Liver (tissue), 9 donors: Measurements from ENCODE around the gene CEL. TPM values are rescaled to one million over a fixed set of nuclear protein-coding genes. Genes with fewer than 3 reads are reported as not detected.

Experiments
- DNase-seq: peaks from one replicate; pipeline ENCODE4 v3.0.0-alpha.2; 2017; ENCODE audit warnings: low spot score
- H3K27ac ChIP-seq, 2 donors: one replicate each; pipeline ENCODE4 v1.7.0; 2013; ENCODE audit warnings: inconsistent platforms in 2 of 2, low read length in 2 of 2, control low read depth in 1 of 2, low read depth in 1 of 2, mild to moderate bottlenecking in 1 of 2
- H3K27me3 ChIP-seq, 4 donors: one replicate each; pipeline versions ENCODE4 v1.6.1 to v1.7.0; 2013; ENCODE audit warnings: low read length in 3 of 4, inconsistent platforms in 1 of 4, mild to moderate bottlenecking in 1 of 4, moderate library complexity in 1 of 4; ENCODE audit not compliant: control insufficient read depth in 4 of 4, insufficient read depth in 4 of 4
- H3K36me3 ChIP-seq, 4 donors: one replicate each; pipeline versions ENCODE4 v1.6.1 to v1.7.0; 2013; ENCODE audit warnings: low read length in 3 of 4, mild to moderate bottlenecking in 3 of 4, low read depth in 1 of 4, moderate library complexity in 1 of 4; ENCODE audit not compliant: control insufficient read depth in 4 of 4, insufficient read depth in 3 of 4
- H3K4me1 ChIP-seq, 4 donors: one replicate each; pipeline versions ENCODE4 v1.6.1 to v1.7.0; 2013; ENCODE audit warnings: low read length in 3 of 4, mild to moderate bottlenecking in 3 of 4, moderate library complexity in 1 of 4; ENCODE audit not compliant: control insufficient read depth in 4 of 4, insufficient read depth in 4 of 4
- H3K4me3 ChIP-seq, 3 donors: one replicate each; pipeline versions ENCODE4 v1.6.1 to v1.7.0; 2013; ENCODE audit warnings: low read length in 3 of 3, control low read depth in 1 of 3, low read depth in 1 of 3, mild to moderate bottlenecking in 1 of 3
- H3K9ac ChIP-seq, 2 donors: one replicate each; pipeline ENCODE4 v1.7.0; 2013; ENCODE audit warnings: low read length in 2 of 2, mild to moderate bottlenecking in 2 of 2, moderate library complexity in 2 of 2, control low read depth in 1 of 2, low read depth in 1 of 2
- H3K9me3 ChIP-seq, 4 donors: one replicate each; pipeline versions ENCODE4 v1.6.1 to v1.7.0; 2013; ENCODE audit warnings: low read length in 3 of 4; ENCODE audit not compliant: control insufficient read depth in 4 of 4
- ATF3 ChIP-seq: IDR thresholded peaks from 2 replicates; pipeline ENCODE4 v1.6.1; 2016; ENCODE audit warnings: antibody characterized with exemption
- CTCF ChIP-seq: fragments of 150-350 bp; IDR thresholded peaks from 2 replicates; pipeline ENCODE4 v1.5.1; 2017; ENCODE audit warnings: improper control_type of control experiment, low read depth, low read length; ENCODE audit not compliant: missing input control
- FOXA1 ChIP-seq: IDR thresholded peaks from 2 replicates; pipeline ENCODE4 v1.6.1; 2016; ENCODE audit warnings: antibody characterized with exemption
- FOXA2 ChIP-seq: IDR thresholded peaks from 2 replicates; pipeline ENCODE4 v1.6.1; 2016; ENCODE audit warnings: antibody characterized with exemption
- GABPA ChIP-seq, 2 donors: IDR thresholded peaks in 1 of 2; conservative IDR thresholded peaks in 1 of 2; 2 replicates each; pipeline ENCODE4 v1.6.1; 2016; ENCODE audit warnings: antibody characterized with exemption in 2 of 2, mild to moderate bottlenecking in 1 of 2, moderate library complexity in 1 of 2
- HNF4A ChIP-seq, 2 donors: conservative IDR thresholded peaks; 2 replicates each; pipeline ENCODE4 v1.6.1; 2016; ENCODE audit warnings: antibody characterized with exemption in 2 of 2, mild to moderate bottlenecking in 2 of 2
- JUND ChIP-seq, 2 donors: IDR thresholded peaks; 2 replicates each; pipeline ENCODE4 v1.6.1; 2016; ENCODE audit warnings: antibody characterized with exemption in 2 of 2
- MAX ChIP-seq: IDR thresholded peaks from 2 replicates; pipeline ENCODE4 v1.6.1; 2016; ENCODE audit warnings: antibody characterized with exemption
- NR2F2 ChIP-seq: IDR thresholded peaks from 2 replicates; pipeline ENCODE4 v1.6.1; 2016; ENCODE audit warnings: antibody characterized with exemption
- REST ChIP-seq: IDR thresholded peaks from 2 replicates; pipeline ENCODE4 v1.6.1; 2016; ENCODE audit warnings: antibody characterized with exemption, mild to moderate bottlenecking
- RXRA ChIP-seq, 2 donors: IDR thresholded peaks; 2 replicates each; pipeline ENCODE4 v1.6.1; 2017 to 2018; ENCODE audit warnings: antibody characterized with exemption in 2 of 2, mild to moderate bottlenecking in 1 of 2
- SP1 ChIP-seq: IDR thresholded peaks from 2 replicates; pipeline ENCODE4 v1.6.1; 2018; ENCODE audit warnings: antibody characterized with exemption, mild to moderate bottlenecking
- TAF1 ChIP-seq: conservative IDR thresholded peaks from 2 replicates; pipeline ENCODE4 v1.6.1; 2016; ENCODE audit warnings: antibody characterized with exemption, mild to moderate bottlenecking
- YY1 ChIP-seq: IDR thresholded peaks from 2 replicates; pipeline ENCODE4 v1.6.1; 2016; ENCODE audit warnings: antibody characterized with exemption, mild to moderate bottlenecking
- ZBTB33 ChIP-seq: IDR thresholded peaks from 2 replicates; pipeline ENCODE4 v1.6.1; 2016; ENCODE audit warnings: antibody characterized with exemption
- WGBS: extraction: QIAGEN DNeasy Blood & Tissue Kit; methylation state at CpG from one replicate; pipeline ENCODE4 v1.1.7; 2013; 5-methylcytosine and 5-hydroxymethylcytosine counted together
- polyA plus RNA-seq, 2 donors: library from polyadenylated mRNA; stranded (reverse) in 1 of 2; unstranded in 1 of 2; fragments of 200-250 nt in 1 of 2; fragments of >200 nt in 1 of 2; fragmentation: Nextera tagmentation in 1 of 2; extraction: Ambion mirVana in 1 of 2; gene quantifications; one replicate each; pipeline versions ENCODE4 v1.2.1 to v1.2.3, GENCODE V29; 2013 to 2015
- total RNA-seq, 2 donors: library from RNA; depleted of rRNA; stranded (reverse); fragments of >200 nt; gene quantifications; one replicate each; pipeline ENCODE4 v1.2.3, GENCODE V29; 2014
- donor health status: healthy.
- donor health status: healthy.
- donor health status: healthy.
- donor health status: healthy.
- donor health status: healthy.

Gene CEL
- total and polyA plus RNA-seq, 4 donors = 0.08 to 0.25 (median 0.09) TPM; not detected in 1

GRCh38 chr9:133113949-133114885 lies 52.4 kb downstream of the CEL start:
- Histone ChIP-seq H3K27me3 (no peaks in the 10 kb centered on the region), H3K4me1 (peaks cover 21 to 74% (median 66%) of the 10 kb centered on the region in 4 donors), H3K27ac (peak overlapping the region; percentile 77 to 88), H3K36me3 (peaks cover 0 to 19% (median 7%) of the 10 kb centered on the region in 4 donors), H3K4me3 (no peak overlapping the region), H3K9me3 (no peaks in the 10 kb centered on the region), H3K9ac (peak overlapping the region in 1 of 2 donors; percentile 82)
- DNase-seq = no peak
- no peak for TF ChIP-seq ATF3
- no peak for TF ChIP-seq MAX
- TF ChIP-seq HNF4A (conservative IDR thresholded peaks at IDR 0.05) = peak in 1 of 2 donors; percentile 16
- peak; percentile 50 to 66 for TF ChIP-seq RXRA (IDR thresholded peaks at IDR 0.05)
- TF ChIP-seq SP1 = peak; percentile 53
- WGBS = 27% methylated on average over 20 of the region's 20 CpGs

- Histone ChIP-seq H3K27ac (peak overlapping the region; percentile 77 to 88), H3K27me3 (no peaks in the 10 kb centered on the region), H3K36me3 (peaks cover 0 to 11% (median 4%) of the 10 kb centered on the region in 4 donors), H3K4me1 (peaks cover 27 to 82% (median 71%) of the 10 kb centered on the region in 4 donors), H3K4me3 (no peak overlapping the region), H3K9me3 (no peaks in the 10 kb centered on the region), H3K9ac (peak overlapping the region in 1 of 2 donors; percentile 13)
- DNase-seq = no peak
- TF ChIP-seq ATF3 (no peak), FOXA1 (no peak)
- 87% methylated on average over 19 of the region's 19 CpGs for WGBS
These were observed 53.3 kb downstream of the CEL start for GRCh38 chr9:133114886-133115603.

DNA sequence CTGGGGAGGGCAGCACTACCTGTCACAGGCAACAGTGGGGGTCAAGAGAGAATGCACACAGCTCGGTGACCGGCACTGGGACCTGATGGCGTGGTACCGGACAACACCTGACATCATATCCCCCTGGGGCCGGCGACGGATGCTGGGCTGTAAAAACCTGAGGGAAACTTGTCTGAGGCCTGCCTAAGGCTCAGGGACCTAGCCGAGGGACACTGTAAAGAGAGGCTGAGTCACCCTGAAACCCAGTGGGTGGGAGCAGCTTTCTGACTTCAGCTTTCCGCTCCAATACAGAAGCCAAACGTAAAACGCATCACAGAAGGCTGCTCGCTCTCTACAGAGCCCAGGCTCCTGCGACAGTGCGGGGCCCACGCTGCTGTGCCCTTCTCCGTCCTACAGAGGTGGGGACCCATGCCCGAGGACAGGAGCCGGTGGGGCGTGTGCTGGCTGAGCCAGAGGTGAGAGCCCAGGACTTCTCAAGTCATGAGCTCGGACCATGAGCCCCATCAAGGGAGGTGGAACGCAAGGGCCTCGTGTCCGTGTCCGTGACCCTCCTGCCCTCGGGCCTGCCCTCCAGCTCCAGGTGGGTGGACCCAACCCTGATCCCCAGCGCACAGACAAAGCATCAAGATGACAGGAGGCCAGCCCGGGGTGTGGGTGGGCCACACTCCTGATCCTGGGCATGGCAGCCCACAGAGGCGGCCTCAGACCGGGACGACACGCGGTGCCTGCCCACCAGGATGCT lies 54.0 kb downstream of the CEL start:
- peak overlapping the region in 1 of 2 donors; percentile 88 for H3K27ac ChIP-seq
- H3K4me1 ChIP-seq = peaks cover 27 to 84% (median 71%) of the 10 kb centered on the region in 4 donors
- no peak overlapping the region for H3K4me3 ChIP-seq
- 89% methylated on average over 32 of the region's 32 CpGs for whole genome bisulfite sequencing
- no peaks in the 10 kb centered on the region for H3K9me3 ChIP-seq
- no peak for DNase-seq
- peaks cover 0 to 6% (median 1%) of the 10 kb centered on the region in 4 donors for H3K36me3 ChIP-seq
- H3K27me3 ChIP-seq = no peaks in the 10 kb centered on the region
- H3K9ac ChIP-seq = peak overlapping the region in 1 of 2 donors; percentile 13
- TF ChIP-seq FOXA2 (no peak), YY1 (no peak), SP1 (no peak), REST (no peak), CTCF (no peak), JUND (IDR thresholded peaks at IDR 0.05) (no peak), TAF1 (no peak), HNF4A (conservative IDR thresholded peaks at IDR 0.05) (no peak), ZBTB33 (no peak), FOXA1 (no peak), GABPA (IDR thresholded peaks at IDR 0.05 in 1 of 2, conservative IDR thresholded peaks at IDR 0.05 in 1 of 2) (no peak), NR2F2 (no peak)
